Measurements from ENCODE around the gene ARHGEF28.

GRCh38 chr5:73624888-73625287, 1.1 kb upstream of the ARHGEF28 start:
- TF ChIP-seq, protein P1, sequence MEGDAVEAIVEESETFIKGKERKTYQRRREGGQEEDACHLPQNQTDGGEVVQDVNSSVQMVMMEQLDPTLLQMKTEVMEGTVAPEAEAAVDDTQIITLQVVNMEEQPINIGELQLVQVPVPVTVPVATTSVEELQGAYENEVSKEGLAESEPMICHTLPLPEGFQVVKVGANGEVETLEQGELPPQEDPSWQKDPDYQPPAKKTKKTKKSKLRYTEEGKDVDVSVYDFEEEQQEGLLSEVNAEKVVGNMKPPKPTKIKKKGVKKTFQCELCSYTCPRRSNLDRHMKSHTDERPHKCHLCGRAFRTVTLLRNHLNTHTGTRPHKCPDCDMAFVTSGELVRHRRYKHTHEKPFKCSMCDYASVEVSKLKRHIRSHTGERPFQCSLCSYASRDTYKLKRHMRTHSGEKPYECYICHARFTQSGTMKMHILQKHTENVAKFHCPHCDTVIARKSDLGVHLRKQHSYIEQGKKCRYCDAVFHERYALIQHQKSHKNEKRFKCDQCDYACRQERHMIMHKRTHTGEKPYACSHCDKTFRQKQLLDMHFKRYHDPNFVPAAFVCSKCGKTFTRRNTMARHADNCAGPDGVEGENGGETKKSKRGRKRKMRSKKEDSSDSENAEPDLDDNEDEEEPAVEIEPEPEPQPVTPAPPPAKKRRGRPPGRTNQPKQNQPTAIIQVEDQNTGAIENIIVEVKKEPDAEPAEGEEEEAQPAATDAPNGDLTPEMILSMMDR (IDR thresholded peaks at IDR 0.05) = no peak
- TF ChIP-seq POLR2A (IDR thresholded peaks at IDR 0.05) = no peak

Measured in right lobe of liver (tissue), 4 donors.